Erythroblast (primary cell): ENCODE results near the gene AAR2.

ENCODE experiments used
- GATA1 ChIP-seq: IDR thresholded peaks from 2 replicates; pipeline ENCODE4 v1.6.1; 2011; ENCODE audit warnings: low read depth, mild to moderate bottlenecking, control low read depth, low read length, moderate library complexity
- POLR2A ChIP-seq: IDR thresholded peaks from 2 replicates; pipeline ENCODE4 v1.6.1; 2011; ENCODE audit warnings: mild to moderate bottlenecking, low read length

DNA sequence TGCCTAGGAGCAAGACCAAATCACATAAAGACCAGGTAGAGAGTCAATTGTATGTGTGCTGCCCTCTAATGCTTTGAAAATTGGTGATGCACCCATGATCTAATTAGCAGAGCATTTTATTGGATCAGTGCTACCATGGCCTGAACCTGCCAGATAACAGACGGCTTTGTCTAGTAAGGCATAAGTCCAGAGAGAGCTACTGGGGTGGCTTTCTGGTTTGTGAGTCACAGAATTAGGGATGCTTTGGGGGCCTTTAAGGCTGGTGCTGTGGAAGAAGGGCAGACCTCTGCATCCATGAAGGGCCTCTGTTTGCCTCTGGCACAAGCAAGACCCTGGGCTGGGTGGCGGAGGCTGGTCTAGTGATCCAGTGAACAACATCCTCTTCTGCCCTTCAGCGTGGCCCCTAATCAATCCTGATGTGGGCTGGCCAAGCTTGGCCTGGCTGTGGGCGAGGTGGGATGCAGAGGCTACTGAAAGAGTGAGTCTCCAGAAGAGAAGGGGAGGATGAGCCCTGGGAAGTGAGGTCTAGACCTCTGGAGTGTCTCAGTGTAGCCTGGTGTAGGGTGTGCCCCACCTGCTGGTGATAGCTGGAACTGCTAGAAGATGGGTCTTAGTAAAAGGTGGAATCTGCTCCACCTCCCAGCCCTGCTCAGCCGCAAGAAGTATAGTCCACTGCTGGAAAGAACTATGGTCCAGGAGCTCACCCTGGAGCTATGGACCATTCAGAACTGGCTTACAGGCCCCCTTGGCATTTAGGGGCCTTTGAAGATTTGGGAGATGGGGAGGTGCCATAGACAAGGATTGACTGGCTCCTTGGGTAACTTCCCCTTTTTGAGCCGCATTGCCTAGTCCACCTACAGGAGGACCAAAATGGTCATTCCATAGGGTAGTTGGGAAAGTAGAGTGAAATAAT, 36.7 kb upstream of the AAR2 start:
- TF ChIP-seq POLR2A: no peak
- no peak for TF ChIP-seq GATA1
